Mesendoderm (in vitro differentiated cells): Measurements from ENCODE around the gene GPR61.

ENCODE experiments used
- DNase-seq: peaks from one replicate; pipeline ENCODE4 v3.0.0; 2013
- H2AK5ac ChIP-seq: 2 replicates; pipeline ENCODE4 v1.6.1; 2013; ENCODE audit warnings: low read length, inconsistent platforms
- H2BK120ac ChIP-seq: 2 replicates; pipeline ENCODE4 v1.6.1; 2013; ENCODE audit warnings: low read depth, mild to moderate bottlenecking, low read length, moderate library complexity, mixed read lengths
- H2BK15ac ChIP-seq: replicated peaks from 2 replicates; pipeline ENCODE4 v1.6.1; 2013; ENCODE audit warnings: low read depth, mild to moderate bottlenecking, moderate library complexity
- H2BK5ac ChIP-seq: 2 replicates; pipeline ENCODE4 v1.6.1; 2013; ENCODE audit warnings: low read length, inconsistent platforms
- H3K18ac ChIP-seq: 2 replicates; pipeline ENCODE4 v1.6.1; 2013; ENCODE audit warnings: mild to moderate bottlenecking, low read length, mixed read lengths
- H3K23ac ChIP-seq: one replicate; pipeline ENCODE4 v1.6.1; 2013; ENCODE audit warnings: low read length
- H3K27ac ChIP-seq: 2 replicates; pipeline ENCODE4 v1.5.1; 2013; ENCODE audit warnings: low read depth, mild to moderate bottlenecking, inconsistent platforms, low read length, moderate library complexity
- H3K27me3 ChIP-seq: 2 replicates; pipeline ENCODE4 v1.6.1; 2013; ENCODE audit warnings: low read length, control low read depth, mild to moderate bottlenecking, inconsistent platforms; ENCODE audit not compliant: insufficient read depth, poor library complexity
- H3K36me3 ChIP-seq: 2 replicates; pipeline ENCODE4 v1.6.1; 2013; ENCODE audit warnings: low read length, inconsistent platforms; ENCODE audit not compliant: control insufficient read depth, insufficient read depth
- H3K4ac ChIP-seq: one replicate; pipeline ENCODE4 v1.6.1; 2013; ENCODE audit warnings: low read depth, mild to moderate bottlenecking, low read length, moderate library complexity
- H3K4me1 ChIP-seq: 2 replicates; pipeline ENCODE4 v1.6.1; 2013; ENCODE audit warnings: low read depth, low read length, inconsistent platforms; ENCODE audit not compliant: control insufficient read depth
- H3K4me2 ChIP-seq: 2 replicates; pipeline ENCODE4 v1.6.1; 2013; ENCODE audit warnings: low read length
- H3K4me3 ChIP-seq: 2 replicates; pipeline ENCODE4 v1.5.1; 2013; ENCODE audit warnings: mild to moderate bottlenecking, low read length
- H3K56ac ChIP-seq: one replicate; pipeline ENCODE4 v1.6.1; 2013; ENCODE audit warnings: low read length
- H3K79me1 ChIP-seq: 2 replicates; pipeline ENCODE4 v1.6.1; 2013; ENCODE audit warnings: low read length, inconsistent platforms
- H3K79me2 ChIP-seq: 2 replicates; pipeline ENCODE4 v1.6.1; 2013; ENCODE audit warnings: mild to moderate bottlenecking, low read length; ENCODE audit not compliant: control insufficient read depth, insufficient read depth
- H3K9ac ChIP-seq: 2 replicates; pipeline ENCODE4 v1.6.1; 2013; ENCODE audit warnings: low read length, inconsistent platforms
- H4K5ac ChIP-seq: one replicate; pipeline ENCODE4 v1.6.1; 2013; ENCODE audit warnings: low read length
- H4K8ac ChIP-seq: one replicate; pipeline ENCODE4 v1.6.1; 2013; ENCODE audit warnings: low read depth, mild to moderate bottlenecking, control low read depth, low read length, moderate library complexity
- WGBS: extraction: QIAGEN DNeasy Blood & Tissue Kit; methylation state at CpG from one replicate; pipeline ENCODE4 v1.1.7; 2013; ENCODE audit warnings: low lambda C conversion rate, missing lambda C conversion rate; ENCODE audit not compliant: insufficient coverage; ENCODE audit errors: extremely low coverage; 5-methylcytosine and 5-hydroxymethylcytosine counted together

GPR61 gene

DNA sequence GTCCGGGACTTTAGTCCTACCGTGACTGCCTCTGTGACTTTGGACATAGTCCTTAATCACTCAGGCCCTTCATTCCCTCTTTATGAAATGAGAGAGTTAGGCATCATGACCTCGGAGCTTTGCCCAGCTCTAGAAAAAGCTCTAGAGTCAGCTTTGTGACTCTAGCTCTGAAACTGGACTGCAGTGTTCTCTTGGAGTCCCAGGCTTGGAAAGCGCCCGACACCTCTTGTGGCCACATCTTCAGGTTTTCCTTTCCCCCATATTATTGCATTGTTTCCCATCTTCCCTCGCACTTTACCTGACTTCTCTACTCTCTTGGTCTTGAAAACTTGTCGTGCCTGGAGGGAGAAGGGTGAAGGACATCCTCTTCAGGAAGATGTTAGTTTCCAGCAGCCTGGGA is 17.6 kb upstream of the GPR61 start:
- no peak overlapping the region for H2AK5ac ChIP-seq
- H3K79me2 ChIP-seq, result no peaks in the 10 kb centered on the region
- H2BK120ac ChIP-seq, result no peak overlapping the region
- no peak overlapping the region for H3K4me3 ChIP-seq
- H3K4me2 ChIP-seq, result no peak overlapping the region
- no peak overlapping the region for H4K5ac ChIP-seq
- H4K8ac ChIP-seq, result no peak overlapping the region
- H3K23ac ChIP-seq, result no peak overlapping the region
- H3K56ac ChIP-seq, result no peak overlapping the region
- no peaks in the 10 kb centered on the region for H3K79me1 ChIP-seq
- no peak overlapping the region for H3K4ac ChIP-seq
- H2BK5ac ChIP-seq, result no peak overlapping the region
- no peak for DNase-seq
- H3K27me3 ChIP-seq, result no peaks in the 10 kb centered on the region
- H3K27ac ChIP-seq, result no peak overlapping the region
- no peak overlapping the region for H3K18ac ChIP-seq
- H3K9ac ChIP-seq, result no peak overlapping the region
- no peaks in the 10 kb centered on the region for H3K4me1 ChIP-seq
- H2BK15ac ChIP-seq, result no peak overlapping the region
- WGBS, result no CpG with 5 or more reads among the region's 7 CpGs
- no peaks in the 10 kb centered on the region for H3K36me3 ChIP-seq

DNA sequence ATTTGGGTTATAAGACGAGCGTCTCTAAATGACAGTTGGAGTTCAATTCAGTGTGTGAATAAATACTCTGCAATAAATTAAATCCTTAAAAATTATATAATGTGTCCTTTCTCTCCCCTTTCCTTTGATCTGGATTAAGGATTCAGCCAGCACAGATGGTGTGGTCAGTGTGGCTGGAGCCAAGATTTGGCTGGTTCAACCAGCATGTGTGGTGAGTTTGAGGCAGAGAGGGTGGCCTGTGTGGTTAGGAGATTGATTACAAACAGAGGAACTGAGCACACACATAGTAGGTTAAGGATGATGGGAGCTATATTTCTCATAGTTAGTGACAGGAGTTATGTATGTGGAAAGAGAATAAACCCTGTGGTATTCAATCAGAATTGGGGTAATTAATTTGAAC is 16.0 kb upstream of the GPR61 start:
- Histone ChIP-seq H4K8ac (no peak overlapping the region), H3K79me1 (no peaks in the 10 kb centered on the region), H3K79me2 (no peaks in the 10 kb centered on the region), H3K27me3 (no peaks in the 10 kb centered on the region), H3K4ac (no peak overlapping the region), H3K4me2 (no peak overlapping the region), H2BK120ac (no peak overlapping the region), H3K18ac (no peak overlapping the region), H3K56ac (no peak overlapping the region), H3K27ac (no peak overlapping the region), H3K23ac (no peak overlapping the region), H3K4me3 (no peak overlapping the region), H3K4me1 (no peaks in the 10 kb centered on the region), H3K9ac (no peak overlapping the region), H2AK5ac (no peak overlapping the region), H2BK15ac (no peak overlapping the region), H4K5ac (no peak overlapping the region), H3K36me3 (no peaks in the 10 kb centered on the region), H2BK5ac (no peak overlapping the region)
- DNase-seq, result no peak
- no CpG with 5 or more reads among the region's 2 CpGs for WGBS

DNA sequence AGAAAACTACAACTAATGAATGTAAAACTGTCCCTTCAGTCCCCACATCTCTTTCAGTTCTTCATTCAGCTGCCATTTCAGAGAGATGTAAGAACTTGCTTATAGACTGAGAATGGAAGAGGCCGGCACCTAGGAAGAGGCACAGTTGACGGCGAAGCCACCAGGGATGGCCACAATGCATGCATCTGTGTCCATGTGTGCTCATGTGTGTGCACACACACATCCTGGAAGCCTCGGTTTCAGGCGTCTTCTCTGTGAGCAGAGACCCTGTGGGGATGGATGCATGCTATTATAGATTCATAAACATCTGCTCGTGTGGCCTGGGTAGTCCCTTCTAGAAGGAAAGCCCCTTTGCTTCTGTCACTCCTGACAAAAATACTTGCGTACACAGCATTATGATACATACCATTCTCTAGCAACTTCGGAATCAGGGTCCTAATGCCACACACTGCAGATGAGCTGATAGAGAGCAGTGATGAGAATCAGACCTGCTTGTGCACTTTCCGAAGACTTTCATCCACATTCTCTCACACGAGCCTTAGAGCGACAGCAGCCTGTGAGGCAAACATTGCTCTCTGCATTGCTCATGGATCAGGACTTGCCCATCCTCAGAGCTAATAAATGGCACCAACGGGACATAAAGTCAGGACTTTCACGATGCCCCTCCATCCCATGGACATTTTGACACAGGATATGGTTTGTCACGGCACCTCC is 12.4 kb upstream of the GPR61 start:
- no peak overlapping the region for H4K8ac ChIP-seq
- H3K79me1 ChIP-seq, result no peaks in the 10 kb centered on the region
- no peak overlapping the region for H4K5ac ChIP-seq
- H3K79me2 ChIP-seq, result no peaks in the 10 kb centered on the region
- no peak overlapping the region for H2BK120ac ChIP-seq
- H3K4me2 ChIP-seq, result no peak overlapping the region
- no peak overlapping the region for H3K27ac ChIP-seq
- H3K56ac ChIP-seq, result no peak overlapping the region
- H3K4ac ChIP-seq, result no peak overlapping the region
- H2AK5ac ChIP-seq, result no peak overlapping the region
- H3K27me3 ChIP-seq, result no peaks in the 10 kb centered on the region
- no CpG with 5 or more reads among the region's 14 CpGs for WGBS
- no peak overlapping the region for H3K18ac ChIP-seq
- DNase-seq, result no peak
- H3K9ac ChIP-seq, result no peak overlapping the region
- no peaks in the 10 kb centered on the region for H3K4me1 ChIP-seq
- no peak overlapping the region for H3K23ac ChIP-seq
- H2BK5ac ChIP-seq, result no peak overlapping the region
- no peaks in the 10 kb centered on the region for H3K36me3 ChIP-seq
- H3K4me3 ChIP-seq, result no peak overlapping the region
- no peak overlapping the region for H2BK15ac ChIP-seq

DNA sequence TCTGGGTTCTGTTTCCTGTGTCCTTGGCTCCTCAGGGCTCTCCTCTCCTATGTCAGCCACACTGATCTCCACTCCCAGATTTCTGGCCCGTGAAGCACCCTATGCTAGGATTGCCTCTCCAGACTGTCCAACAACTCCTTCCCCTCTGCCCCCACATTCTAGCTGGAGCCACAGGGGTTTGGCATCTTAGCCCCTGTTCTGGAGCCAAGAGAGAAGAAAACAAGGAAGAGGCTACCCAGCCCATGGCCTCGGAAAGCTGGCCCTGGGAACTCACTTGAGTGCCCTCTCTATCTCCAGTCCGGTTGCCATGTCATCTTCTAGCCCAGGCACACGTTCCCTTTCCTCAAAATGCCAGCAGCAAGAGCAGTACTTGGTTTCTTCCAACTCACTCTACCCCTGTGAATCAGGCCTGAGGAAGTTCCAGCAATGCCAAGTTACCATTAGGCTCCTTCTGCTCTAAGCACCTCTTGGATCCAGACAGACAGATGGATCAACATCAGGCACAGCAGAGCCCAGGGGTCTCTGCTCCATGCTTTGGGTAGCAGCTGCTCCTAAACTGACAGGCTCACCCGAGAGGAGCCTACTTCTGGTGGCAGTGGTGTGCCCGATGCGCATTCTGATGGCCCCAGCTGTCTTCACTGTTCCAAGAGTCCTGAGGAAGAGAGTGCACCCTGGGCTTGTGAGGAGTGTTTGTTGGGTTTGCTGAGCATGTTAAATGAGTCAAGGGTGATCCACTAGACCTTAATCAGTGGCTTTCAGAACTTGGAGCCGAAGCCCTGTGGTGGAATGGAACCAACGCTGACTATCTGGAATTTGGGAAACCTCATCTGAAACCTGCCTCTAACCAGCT is 11.6 kb upstream of the GPR61 start:
- H4K5ac ChIP-seq, result no peak overlapping the region
- no peak overlapping the region for H3K56ac ChIP-seq
- no peak overlapping the region for H3K4me3 ChIP-seq
- no peaks in the 10 kb centered on the region for H3K79me1 ChIP-seq
- no peaks in the 10 kb centered on the region for H3K4me1 ChIP-seq
- H2BK120ac ChIP-seq, result no peak overlapping the region
- no peaks in the 10 kb centered on the region for H3K36me3 ChIP-seq
- no peak overlapping the region for H2AK5ac ChIP-seq
- H4K8ac ChIP-seq, result no peak overlapping the region
- no peak overlapping the region for H2BK5ac ChIP-seq
- no peak overlapping the region for H3K18ac ChIP-seq
- no peak overlapping the region for H2BK15ac ChIP-seq
- no peak overlapping the region for H3K23ac ChIP-seq
- no peak for DNase-seq
- no peak overlapping the region for H3K9ac ChIP-seq
- no CpG with 5 or more reads among the region's 9 CpGs for WGBS
- no peak overlapping the region for H3K27ac ChIP-seq
- no peak overlapping the region for H3K4me2 ChIP-seq
- H3K27me3 ChIP-seq, result no peaks in the 10 kb centered on the region
- H3K4ac ChIP-seq, result no peak overlapping the region
- no peaks in the 10 kb centered on the region for H3K79me2 ChIP-seq

DNA sequence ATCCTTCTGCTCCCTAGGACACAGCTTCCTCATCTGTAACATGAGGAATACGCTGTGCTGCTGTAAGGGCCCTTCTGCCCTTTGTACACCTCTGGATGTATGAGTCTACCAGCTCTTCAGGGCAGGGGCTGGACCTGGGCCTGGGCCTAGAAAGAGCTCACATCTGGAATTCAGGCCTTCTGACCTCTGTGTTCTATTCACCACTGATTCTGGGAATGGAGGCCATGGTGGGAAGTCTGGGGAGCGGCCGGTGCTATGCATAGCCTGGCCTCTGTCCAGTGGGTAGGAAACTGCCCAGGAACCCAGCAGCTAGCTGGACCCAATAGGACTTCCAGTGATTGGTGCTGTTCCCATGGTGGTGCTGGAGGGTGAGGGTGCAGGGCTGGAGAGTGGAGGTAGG is 11.0 kb upstream of the GPR61 start:
- Histone ChIP-seq H3K4ac (no peak overlapping the region), H3K56ac (no peak overlapping the region), H2BK5ac (no peak overlapping the region), H3K4me1 (no peaks in the 10 kb centered on the region), H2AK5ac (no peak overlapping the region), H3K4me3 (no peak overlapping the region), H4K8ac (no peak overlapping the region), H3K4me2 (no peak overlapping the region), H3K27me3 (no peaks in the 10 kb centered on the region), H3K27ac (no peak overlapping the region), H3K9ac (no peak overlapping the region), H3K36me3 (no peaks in the 10 kb centered on the region), H3K18ac (no peak overlapping the region), H4K5ac (no peak overlapping the region), H2BK120ac (no peak overlapping the region), H2BK15ac (no peak overlapping the region), H3K23ac (no peak overlapping the region), H3K79me1 (no peaks in the 10 kb centered on the region), H3K79me2 (no peaks in the 10 kb centered on the region)
- no peak for DNase-seq
- no CpG with 5 or more reads among the region's 3 CpGs for WGBS
